WTC11 (cell line): ENCODE data around the gene WASHC2C.
"Not testable (repeated sequence)": the region's sequence is repeated elsewhere in the genome, so short reads cannot be mapped to it uniquely, and the experiment has no call there.

ENCODE experiments used
- AFF4 ChIP-seq: sonication (generic); formaldehyde crosslinking; IDR thresholded peaks from 2 replicates; pipeline ENCODE4 v1.8.1; 2023; ENCODE audit warnings: mild to moderate bottlenecking, missing genetic modification reagents, borderline replicate concordance
- ATF2 ChIP-seq: sonication (generic); formaldehyde crosslinking; IDR thresholded peaks from 2 replicates; pipeline ENCODE4 v1.8.1; 2022; ENCODE audit warnings: low read depth, missing genetic modification reagents, borderline replicate concordance
- CREB1 ChIP-seq: sonication (generic); formaldehyde crosslinking; IDR thresholded peaks from 2 replicates; pipeline ENCODE4 v1.8.0; 2023; ENCODE audit warnings: mild to moderate bottlenecking, missing genetic modification reagents
- CTCF ChIP-seq: fragments of 200-600 bp; IDR thresholded peaks from 2 replicates; pipeline ENCODE4 v1.8.0; 2022; ENCODE audit warnings: antibody characterized with exemption
- ELF4 ChIP-seq: sonication (generic); formaldehyde crosslinking; IDR thresholded peaks from 2 replicates; pipeline ENCODE4 v1.8.1; 2022; ENCODE audit warnings: low read depth, mild to moderate bottlenecking, moderate library complexity, missing genetic modification reagents
- FOXJ3 ChIP-seq: sonication (generic); formaldehyde crosslinking; IDR thresholded peaks from 2 replicates; pipeline ENCODE4 v1.9.0; 2021; ENCODE audit warnings: missing genetic modification reagents, mild to moderate bottlenecking, borderline replicate concordance
- MAX ChIP-seq: sonication (generic); formaldehyde crosslinking; IDR thresholded peaks from 2 replicates; pipeline ENCODE4 v1.8.0; 2022; ENCODE audit warnings: mild to moderate bottlenecking, missing genetic modification reagents
- MLX ChIP-seq: sonication (generic); formaldehyde crosslinking; IDR thresholded peaks from 2 replicates; pipeline ENCODE4 v1.8.1; 2023; ENCODE audit warnings: mild to moderate bottlenecking, missing genetic modification reagents, moderate library complexity
- SP1 ChIP-seq: sonication (generic); formaldehyde crosslinking; conservative IDR thresholded peaks from 2 replicates; pipeline ENCODE4 v1.8.1; 2022; ENCODE audit warnings: missing genetic modification reagents
- USF2 ChIP-seq: sonication (generic); formaldehyde crosslinking; IDR thresholded peaks from 2 replicates; pipeline ENCODE4 v1.8.1; 2023; ENCODE audit warnings: mild to moderate bottlenecking, missing genetic modification reagents, moderate library complexity

- TF ChIP-seq CTCF; USF2; MLX (CRISPR knock-in tag); SP1 (CRISPR knock-in tag); FOXJ3 (CRISPR knock-in tag); MAX (CRISPR knock-in tag); ELF4 (CRISPR knock-in tag); AFF4 (CRISPR knock-in tag); ATF2 (CRISPR knock-in tag); CREB1 (CRISPR knock-in tag): not testable (repeated sequence)
Measured at GRCh38 chr10:45812959-45813358, 85.9 kb downstream of the WASHC2C start.
